Measurements from ENCODE around the gene KCNK1. TPM values are rescaled to one million over a fixed set of nuclear protein-coding genes. Genes with fewer than 3 reads are reported as not detected.

The KCNK1 gene
- total and polyA plus RNA-seq, 3 donors from 2014 or later: 1.8 to 3.9 (median 2.0) TPM

- Histone ChIP-seq H3K4me3 (no peak overlapping the region), H3K9me3 (no peaks in the 10 kb centered on the region), H3K27ac (no peak overlapping the region), H3K27me3 (no peaks in the 10 kb centered on the region), H3K36me3 (ENCODE audit: low read depth, missing control alignments) (no peaks in the 10 kb centered on the region), H3K4me1 (no peaks in the 10 kb centered on the region)
- intact Hi-C loops (cut with DNase I; ENCODE audit: low total_unique reads): no loop called here
- no peak for TF ChIP-seq POLR2A (IDR thresholded peaks at IDR 0.05)
- no peak for TF ChIP-seq CTCF (IDR thresholded peaks at IDR 0.05)
- DNase-seq: no peak
- WGBS, 2 donors: 84 to 85% methylated on average over 5 of the region's 5 CpGs
Observed at GRCh38 chr1:233651061-233651460, 37.2 kb downstream of the KCNK1 start.

GRCh38 chr1:233651563-233652233 is 37.8 kb downstream of the KCNK1 start:
- Histone ChIP-seq H3K9me3 (no peaks in the 10 kb centered on the region), H3K4me1 (no peaks in the 10 kb centered on the region), H3K4me3 (no peak overlapping the region), H3K36me3 (ENCODE audit: low read depth, missing control alignments) (no peaks in the 10 kb centered on the region), H3K27ac (no peak overlapping the region), H3K27me3 (no peaks in the 10 kb centered on the region)
- intact Hi-C loops (cut with DNase I; ENCODE audit: low total_unique reads): no loop called here
- no peak for DNase-seq
- WGBS, 2 donors: 73% methylated on average over 5 of the region's 5 CpGs
- TF ChIP-seq POLR2A (IDR thresholded peaks at IDR 0.05) (no peak), CTCF (IDR thresholded peaks at IDR 0.05) (no peak)

- no peak overlapping the region for H3K4me3 ChIP-seq
- no peak overlapping the region for H3K27ac ChIP-seq
- 88 to 91% methylated on average over 2 of the region's 2 CpGs for WGBS, 2 donors
- intact Hi-C loops (cut with DNase I; ENCODE audit: low total_unique reads): no loop called here
- H3K9me3 ChIP-seq: no peaks in the 10 kb centered on the region
- H3K36me3 ChIP-seq (ENCODE audit: low read depth, missing control alignments): no peaks in the 10 kb centered on the region
- no peaks in the 10 kb centered on the region for H3K4me1 ChIP-seq
- H3K27me3 ChIP-seq: no peaks in the 10 kb centered on the region
- no peak for DNase-seq
- no peak for TF ChIP-seq POLR2A (IDR thresholded peaks at IDR 0.05)
- TF ChIP-seq CTCF (IDR thresholded peaks at IDR 0.05): no peak
Observed at GRCh38 chr1:233652526-233652925, 38.6 kb downstream of the KCNK1 start.

GRCh38 chr1:233654658-233655280 is 40.9 kb downstream of the KCNK1 start:
- Histone ChIP-seq H3K4me3 (no peak overlapping the region), H3K27me3 (no peaks in the 10 kb centered on the region), H3K36me3 (ENCODE audit: low read depth, missing control alignments) (no peaks in the 10 kb centered on the region), H3K4me1 (no peaks in the 10 kb centered on the region), H3K9me3 (no peaks in the 10 kb centered on the region), H3K27ac (no peak overlapping the region)
- WGBS, 2 donors: 91 to 92% methylated on average over 5 of the region's 5 CpGs
- DNase-seq: no peak
- no peak for TF ChIP-seq POLR2A (IDR thresholded peaks at IDR 0.05)
- no peak for TF ChIP-seq CTCF (IDR thresholded peaks at IDR 0.05)
- intact Hi-C loops (cut with DNase I; ENCODE audit: low total_unique reads): no loop called here

- WGBS, 2 donors: 89 to 90% methylated on average over 4 of the region's 4 CpGs
- H3K4me3 ChIP-seq: no peak overlapping the region
- no peak for DNase-seq
- intact Hi-C loops (cut with DNase I; ENCODE audit: low total_unique reads): no loop called here
- no peaks in the 10 kb centered on the region for H3K36me3 ChIP-seq (ENCODE audit: low read depth, missing control alignments)
- TF ChIP-seq POLR2A (IDR thresholded peaks at IDR 0.05): no peak
- no peak for TF ChIP-seq CTCF (IDR thresholded peaks at IDR 0.05)
- H3K4me1 ChIP-seq: no peaks in the 10 kb centered on the region
- H3K9me3 ChIP-seq: no peaks in the 10 kb centered on the region
- no peaks in the 10 kb centered on the region for H3K27me3 ChIP-seq
- no peak overlapping the region for H3K27ac ChIP-seq
Observed at GRCh38 chr1:233655301-233655740, 41.4 kb downstream of the KCNK1 start.

All from testis (tissue), 3 donors.